Measurements from ENCODE around the gene PAX2.

PAX2 gene

DNA sequence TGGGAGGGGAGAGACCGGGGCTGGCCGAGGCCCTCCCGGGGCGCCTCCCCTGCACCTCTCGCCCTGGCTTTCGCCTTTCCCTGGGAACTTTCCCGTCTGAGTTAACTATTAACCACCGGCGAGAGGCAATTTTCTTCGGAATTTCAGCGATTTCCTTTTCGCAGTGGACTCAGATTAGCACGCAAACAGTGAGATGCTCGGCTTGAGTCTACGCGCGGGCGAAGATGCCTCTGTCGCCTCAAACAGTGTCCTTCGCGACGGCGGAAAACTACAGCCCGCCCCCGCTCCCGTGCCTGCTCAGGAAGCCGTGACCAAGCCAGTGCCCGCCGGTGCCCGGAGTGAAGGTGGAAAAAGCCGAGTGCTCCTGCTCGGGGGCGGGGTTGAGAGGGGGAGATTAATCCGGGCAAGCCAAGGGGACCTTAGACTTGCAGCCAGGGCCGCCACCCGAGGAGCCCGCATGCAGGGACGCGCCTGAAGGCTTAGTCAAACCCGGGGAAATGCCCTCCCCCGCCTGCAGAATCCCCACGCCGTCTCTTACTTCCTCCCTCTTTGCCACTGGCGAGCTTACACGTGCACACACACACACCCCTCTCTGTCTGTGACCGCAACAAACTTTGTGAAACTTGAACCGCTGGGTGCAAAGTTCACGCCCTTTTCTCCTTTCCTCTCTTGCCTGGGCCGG, 14.5 kb upstream of the PAX2 start:
- no peak for TF ChIP-seq CTCF (IDR thresholded peaks at IDR 0.05; ENCODE audit: borderline replicate concordance, control extremely low read depth, extremely low read depth, insufficient read depth, missing control alignments)
- in situ Hi-C loops (cut with MboI; ENCODE audit: low sequenced_read_pairs, unreplicated experiment): loop anchor here (25.0 kb wide), 1 partner anchor 169 kb away; no protein-coding TSS in a partner anchor
- peak; percentile 80 for DNase-seq (ENCODE audit: low spot score)

DNA sequence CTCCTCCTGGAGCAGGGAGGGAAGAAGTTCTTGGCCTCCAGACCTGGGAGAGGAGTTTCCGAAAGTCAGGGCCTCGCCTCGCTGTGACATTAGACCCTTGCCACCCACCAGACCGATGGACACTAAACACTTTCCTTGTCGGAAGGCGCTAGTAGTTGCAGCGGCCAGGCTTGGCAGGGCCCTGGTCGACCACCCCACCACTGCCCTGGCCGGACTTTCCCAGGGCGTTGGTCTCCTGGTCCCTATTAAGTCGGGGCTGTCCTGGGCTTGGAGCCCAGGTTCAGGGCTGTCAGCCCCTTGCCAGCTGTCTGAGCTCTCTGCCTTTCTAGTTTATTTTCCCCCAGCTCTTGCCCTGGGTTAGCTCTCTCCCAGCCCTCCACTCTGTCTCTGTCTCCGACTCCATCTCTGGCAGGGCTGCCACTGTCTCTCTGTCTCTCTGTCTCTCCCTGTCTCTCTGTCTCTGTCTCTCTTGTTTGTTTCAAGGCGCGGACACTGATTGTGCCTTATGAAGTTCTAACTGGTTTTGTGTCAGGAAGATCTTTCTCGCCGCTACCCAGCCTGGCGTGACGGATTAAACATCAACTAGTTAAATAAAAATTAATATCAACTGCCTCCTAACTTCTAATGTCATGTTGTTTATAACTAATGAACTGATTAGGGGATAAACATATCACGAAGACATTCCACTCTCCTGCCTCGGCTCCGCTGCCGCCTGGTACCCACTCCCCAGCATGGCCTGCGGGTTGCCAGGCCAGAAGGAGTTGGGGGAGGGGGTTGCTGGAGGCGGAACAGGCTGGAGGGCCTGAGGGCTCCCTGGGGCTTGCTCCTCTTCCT, 13.8 kb upstream of the PAX2 start:
- peak; percentile 41 for DNase-seq (ENCODE audit: low spot score)
- TF ChIP-seq CTCF (IDR thresholded peaks at IDR 0.05; ENCODE audit: borderline replicate concordance, control extremely low read depth, extremely low read depth, insufficient read depth, missing control alignments): no peak
- in situ Hi-C loops (cut with MboI; ENCODE audit: low sequenced_read_pairs, unreplicated experiment): loop anchor here (25.0 kb wide), 1 partner anchor 169 kb away; no protein-coding TSS in a partner anchor

GRCh38 chr10:100732241-100732596, 13.2 kb upstream of the PAX2 start:
- DNase-seq (ENCODE audit: low spot score): no peak
- no peak for TF ChIP-seq CTCF (IDR thresholded peaks at IDR 0.05; ENCODE audit: borderline replicate concordance, control extremely low read depth, extremely low read depth, insufficient read depth, missing control alignments)
- in situ Hi-C loops (cut with MboI; ENCODE audit: low sequenced_read_pairs, unreplicated experiment): loop anchor here (25.0 kb wide), 1 partner anchor 170 kb away; no protein-coding TSS in a partner anchor

- no peak for DNase-seq (ENCODE audit: low spot score)
- TF ChIP-seq CTCF (IDR thresholded peaks at IDR 0.05; ENCODE audit: borderline replicate concordance, control extremely low read depth, extremely low read depth, insufficient read depth, missing control alignments): no peak
- in situ Hi-C loops (cut with MboI; ENCODE audit: low sequenced_read_pairs, unreplicated experiment): loop anchor here (25.0 kb wide), 1 partner anchor 171 kb away; no protein-coding TSS in a partner anchor
These were observed 12.1 kb upstream of the PAX2 start for GRCh38 chr10:100733329-100733728.

DNA sequence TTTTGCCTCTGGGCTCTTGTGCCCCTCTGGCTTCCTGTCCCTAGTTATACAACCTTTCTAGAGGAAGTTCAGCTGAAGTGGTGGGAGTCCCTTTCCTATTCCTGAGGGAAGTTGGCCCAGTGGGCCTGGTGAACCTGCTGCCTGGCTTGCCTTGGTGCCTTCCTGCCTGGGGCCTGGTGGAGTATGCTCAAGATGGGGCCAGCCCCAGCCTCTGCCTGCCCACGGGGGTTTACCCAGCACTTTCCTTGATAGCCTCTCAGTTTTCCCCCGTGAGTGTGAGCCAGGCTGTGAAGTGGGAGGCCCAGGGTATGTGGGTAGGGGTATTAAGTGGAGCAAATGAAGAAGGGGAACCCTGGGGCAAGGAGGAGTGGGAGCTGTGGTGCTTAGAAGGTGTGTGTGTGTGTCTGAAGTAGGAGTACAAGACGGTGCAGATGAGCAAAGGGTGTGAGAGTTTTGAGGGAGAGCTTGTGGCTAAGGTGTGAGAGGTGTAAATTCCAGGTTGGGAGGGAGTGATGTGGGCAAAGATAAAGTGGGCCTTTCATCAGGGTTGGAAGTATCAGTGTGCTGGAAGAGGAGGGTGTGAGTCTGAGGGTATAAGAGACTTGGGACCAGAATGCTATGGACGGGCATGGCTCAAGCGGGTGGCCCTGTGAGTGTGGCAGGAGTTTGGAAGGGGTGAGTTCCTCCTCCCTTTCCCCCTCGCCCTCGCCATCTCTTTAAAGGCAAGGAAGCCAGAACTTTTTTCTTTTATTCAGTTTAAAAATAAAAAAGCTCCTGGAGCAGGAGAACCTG, 10.9 kb upstream of the PAX2 start:
- TF ChIP-seq CTCF (IDR thresholded peaks at IDR 0.05; ENCODE audit: borderline replicate concordance, control extremely low read depth, extremely low read depth, insufficient read depth, missing control alignments): no peak
- in situ Hi-C loops (cut with MboI; ENCODE audit: low sequenced_read_pairs, unreplicated experiment): loop anchor here (25.0 kb wide), 1 partner anchor 172 kb away; no protein-coding TSS in a partner anchor
- DNase-seq (ENCODE audit: low spot score): no peak

DNA sequence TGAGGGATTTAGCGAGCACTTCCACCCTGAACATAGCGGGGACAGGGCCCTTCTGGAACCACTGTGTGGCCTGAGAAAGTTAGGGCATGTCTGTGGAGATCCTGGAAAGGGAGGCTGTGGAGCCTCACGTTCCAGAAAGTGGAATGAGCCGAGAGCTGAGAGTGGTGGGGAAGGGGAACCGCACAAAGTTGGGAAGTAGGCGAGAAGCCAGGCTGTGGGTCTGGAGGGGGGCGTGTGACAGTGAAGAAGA, 10.4 kb upstream of the PAX2 start:
- DNase-seq (ENCODE audit: low spot score): no peak
- no peak for TF ChIP-seq CTCF (IDR thresholded peaks at IDR 0.05; ENCODE audit: borderline replicate concordance, control extremely low read depth, extremely low read depth, insufficient read depth, missing control alignments)
- in situ Hi-C loops (cut with MboI; ENCODE audit: low sequenced_read_pairs, unreplicated experiment): loop anchor here (25.0 kb wide), 1 partner anchor 173 kb away; no protein-coding TSS in a partner anchor
